Measurements from ENCODE around the gene PLEKHA3.
A peak's percentile ranks its signal among the peaks of the same experiment; 100 is the strongest.
"Not testable (repeated sequence)": the region's sequence is repeated elsewhere in the genome, so short reads cannot be mapped to it uniquely, and the experiment has no call there.

The PLEKHA3 gene

DNA sequence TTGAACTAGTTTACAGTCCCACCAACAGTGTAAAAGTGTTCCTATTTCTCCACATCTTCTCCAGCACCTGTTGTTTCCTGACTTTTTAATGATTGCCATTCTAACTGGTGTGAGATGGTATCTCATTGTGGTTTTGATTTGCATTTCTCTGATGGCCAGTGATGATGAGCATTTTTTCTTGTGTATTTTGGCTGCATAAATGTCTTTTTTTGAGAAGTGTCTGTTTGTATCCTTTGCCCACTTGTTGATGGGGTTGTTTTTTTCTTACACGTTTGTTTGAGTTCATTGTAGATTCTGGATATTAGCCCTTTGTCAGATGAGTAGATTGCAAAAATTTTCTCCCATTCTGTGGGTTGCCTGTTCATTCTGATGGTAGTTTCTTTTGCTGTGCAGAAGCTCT, 45.2 kb downstream of the PLEKHA3 start:
- DNase-seq: not testable (repeated sequence)

DNA sequence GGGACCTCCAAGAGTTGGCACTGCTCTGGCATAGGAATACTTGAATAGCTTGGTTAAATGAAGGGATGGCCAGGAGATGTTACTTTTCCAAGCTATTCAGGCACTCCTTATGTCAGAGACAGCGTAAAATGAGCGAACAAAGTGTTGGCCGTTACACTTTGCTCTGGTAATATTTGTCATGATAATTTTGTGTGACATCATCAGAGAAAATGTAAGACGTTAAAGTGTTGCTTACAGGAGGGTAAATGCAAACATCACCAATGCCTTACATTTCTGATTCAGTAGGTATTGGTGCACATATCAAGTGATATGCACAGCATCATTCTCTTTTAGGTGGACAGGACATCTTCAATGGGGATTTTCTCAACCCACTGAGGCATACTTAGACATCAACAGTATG, 46.0 kb downstream of the PLEKHA3 start:
- DNase-seq: no peak

DNA sequence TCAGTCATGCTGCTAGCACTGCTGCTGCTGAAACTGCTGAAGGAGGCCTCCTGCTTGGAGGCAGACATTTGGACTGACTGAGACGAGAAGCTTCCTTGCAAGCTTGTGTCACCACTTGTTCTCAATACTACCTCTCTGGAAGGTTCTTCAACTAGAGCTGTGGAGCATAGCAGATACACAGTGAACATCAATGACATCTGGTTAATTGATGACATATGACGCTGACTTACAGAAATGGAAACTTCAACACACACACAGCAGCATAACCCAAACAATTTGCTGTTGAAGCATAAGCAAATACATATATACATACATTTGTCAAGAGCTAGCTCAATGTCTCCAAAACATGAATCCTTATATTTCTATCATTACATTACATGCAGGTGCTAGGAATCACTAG, 47.3 kb downstream of the PLEKHA3 start:
- no peak for DNase-seq

DNA sequence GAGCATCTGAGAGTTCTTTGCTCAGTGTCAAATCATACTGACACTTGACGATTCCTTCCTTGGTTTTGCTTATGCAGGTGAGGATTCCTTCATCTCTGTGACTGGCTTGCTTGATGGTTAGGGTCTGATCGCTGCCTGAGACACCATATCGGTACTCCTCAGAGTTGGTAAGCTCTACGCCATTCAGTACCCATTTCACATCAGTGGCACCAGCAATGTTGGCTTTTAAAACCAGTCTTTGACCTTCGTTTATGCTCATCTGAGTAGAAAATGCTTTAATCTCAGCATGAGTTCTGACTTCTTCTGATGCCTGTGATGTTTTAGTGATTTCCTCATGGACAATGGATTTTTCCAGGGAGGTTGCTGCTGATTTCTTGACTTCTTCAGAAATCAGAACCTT, 48.4 kb downstream of the PLEKHA3 start:
- DNase-seq: no peak

DNA sequence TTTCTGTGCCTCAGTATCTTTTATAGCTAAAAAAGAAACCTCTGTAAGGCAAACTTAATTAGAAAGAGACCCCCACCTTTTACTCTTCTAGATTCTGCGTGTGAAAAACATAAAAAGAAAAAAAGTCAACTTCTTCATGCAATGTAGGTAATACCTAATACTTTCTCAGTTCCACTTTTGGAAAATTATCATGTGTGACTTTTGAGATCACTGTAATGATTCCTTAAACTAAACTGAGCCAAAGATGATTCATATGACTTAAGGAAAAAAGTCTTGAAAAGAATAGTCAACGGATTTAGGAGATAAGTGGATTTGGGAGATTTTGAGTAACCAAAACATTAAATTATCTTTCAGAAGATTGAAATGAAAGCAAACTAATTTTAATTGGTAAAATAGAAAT, 48.9 kb downstream of the PLEKHA3 start:
- no peak for DNase-seq

DNA sequence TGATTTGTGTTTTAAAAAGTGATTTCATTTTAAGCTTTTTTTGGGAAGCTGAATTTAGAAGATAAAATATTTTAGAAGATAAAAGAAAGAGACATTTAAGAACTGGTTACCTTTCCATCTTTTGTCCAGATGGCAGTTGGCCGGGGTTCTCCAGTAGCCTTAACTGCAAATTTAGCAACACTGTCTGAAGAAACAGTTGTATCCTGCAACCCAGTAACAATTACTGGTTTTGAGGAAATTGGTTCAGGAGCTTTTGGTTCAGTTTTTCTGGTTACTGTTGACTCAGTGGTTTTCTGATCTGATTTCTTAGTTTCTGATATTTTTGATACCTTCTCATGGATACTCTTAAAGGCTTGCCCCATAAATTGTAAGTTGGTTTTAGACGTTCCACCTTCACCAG, 49.9 kb downstream of the PLEKHA3 start:
- DNase-seq: no peak

DNA sequence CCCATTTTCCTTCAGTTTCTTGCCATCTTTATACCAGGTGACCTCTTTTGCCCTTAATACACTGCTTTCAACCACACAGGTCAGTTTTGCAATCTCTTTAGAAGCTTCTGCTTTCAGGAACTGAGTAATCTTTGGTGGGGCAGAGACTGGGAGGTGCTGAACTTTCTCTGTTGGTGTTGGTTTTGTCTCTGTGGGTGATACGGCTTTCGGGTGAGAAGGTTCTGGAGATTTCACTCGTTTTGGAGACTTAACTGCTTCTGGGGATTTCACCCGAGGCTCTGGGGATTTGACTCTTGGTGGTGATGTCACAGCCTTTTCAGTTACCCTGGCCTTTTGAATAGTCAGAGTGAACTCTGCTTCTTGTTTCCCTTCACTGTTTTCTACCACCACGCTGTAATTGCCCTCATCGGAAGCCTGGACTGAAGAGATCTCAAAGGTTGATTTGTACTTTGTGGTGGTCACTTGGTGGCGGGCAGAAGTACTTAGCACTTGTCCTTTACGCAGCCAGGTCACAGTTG, 50.4 kb downstream of the PLEKHA3 start:
- peak; percentile 13 for DNase-seq

DNA sequence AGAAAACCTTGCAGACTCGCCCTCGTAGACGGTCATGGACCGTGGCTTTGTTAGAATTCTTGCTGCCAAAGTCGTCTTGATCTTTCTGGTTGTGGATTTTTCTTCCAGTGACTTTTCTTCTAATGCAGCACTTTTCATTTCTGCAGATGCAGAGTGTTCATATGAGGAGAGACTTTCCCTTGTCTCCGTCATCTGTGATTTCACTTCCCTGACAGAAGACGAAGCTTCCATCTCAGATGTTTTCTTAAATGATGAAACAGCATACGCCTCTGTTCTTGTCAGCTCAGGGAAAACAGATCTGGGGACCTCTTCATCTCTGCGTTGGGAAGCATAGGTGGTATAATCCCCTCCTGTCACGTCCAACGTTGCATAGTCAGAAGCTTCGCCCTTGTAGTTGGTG, 50.9 kb downstream of the PLEKHA3 start:
- no peak for DNase-seq

DNA sequence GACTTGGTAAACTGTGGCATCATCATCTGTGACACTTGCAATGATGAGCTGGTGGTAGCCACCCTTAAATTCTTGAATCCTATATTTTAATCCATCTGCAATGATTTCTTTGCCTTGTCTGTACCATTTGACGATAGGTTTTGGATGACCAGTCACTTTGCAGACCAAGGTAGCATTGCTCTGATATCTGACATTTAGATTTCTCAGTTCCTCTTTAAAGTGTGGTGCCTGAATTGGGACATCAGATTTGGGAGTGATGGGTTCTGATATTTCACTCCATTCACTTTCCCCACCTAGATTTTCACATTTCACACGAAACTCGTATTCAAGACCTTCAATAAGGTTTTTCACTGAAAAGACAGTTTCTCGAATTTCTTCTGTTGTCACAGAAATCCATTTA, 55.8 kb downstream of the PLEKHA3 start:
- DNase-seq: no peak

DNA sequence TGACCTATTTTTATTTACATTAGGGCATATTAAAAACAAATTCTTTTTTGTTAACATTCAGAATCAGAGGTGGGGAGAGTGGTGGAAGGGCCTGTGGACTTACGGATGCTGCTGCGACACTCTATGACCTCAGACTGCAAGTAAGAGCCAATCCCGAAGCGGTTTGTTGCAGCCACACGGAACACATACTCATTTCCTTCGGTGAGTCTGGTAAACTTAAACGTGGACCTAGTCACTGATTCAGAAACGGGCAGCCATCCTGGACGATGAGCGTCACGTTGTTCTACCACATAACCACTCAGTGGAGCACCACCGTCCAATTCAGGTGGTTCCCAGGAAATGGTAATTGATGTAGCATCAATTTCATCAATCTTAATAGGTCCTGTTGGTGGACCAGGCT, 61.9 kb downstream of the PLEKHA3 start:
- no peak for DNase-seq

DNA sequence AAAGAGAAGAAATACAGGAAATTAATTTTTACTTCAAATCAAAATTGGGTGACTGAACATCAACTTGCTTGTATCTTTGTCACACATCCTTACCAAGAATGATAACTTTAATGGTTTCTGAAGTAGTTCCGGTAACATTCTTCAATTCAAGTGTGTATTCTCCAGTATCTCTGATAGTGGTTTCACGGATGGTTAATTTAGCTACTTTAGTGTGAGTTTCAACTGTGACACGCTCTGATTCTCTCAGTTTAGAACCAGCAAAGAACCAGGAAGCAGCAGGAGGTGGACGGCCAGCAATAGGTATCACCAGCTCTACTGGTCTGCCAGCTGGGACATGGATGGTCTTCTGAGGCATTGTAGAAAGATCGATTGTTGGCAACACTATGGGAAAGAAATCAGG, 62.3 kb downstream of the PLEKHA3 start:
- DNase-seq: no peak

DNA sequence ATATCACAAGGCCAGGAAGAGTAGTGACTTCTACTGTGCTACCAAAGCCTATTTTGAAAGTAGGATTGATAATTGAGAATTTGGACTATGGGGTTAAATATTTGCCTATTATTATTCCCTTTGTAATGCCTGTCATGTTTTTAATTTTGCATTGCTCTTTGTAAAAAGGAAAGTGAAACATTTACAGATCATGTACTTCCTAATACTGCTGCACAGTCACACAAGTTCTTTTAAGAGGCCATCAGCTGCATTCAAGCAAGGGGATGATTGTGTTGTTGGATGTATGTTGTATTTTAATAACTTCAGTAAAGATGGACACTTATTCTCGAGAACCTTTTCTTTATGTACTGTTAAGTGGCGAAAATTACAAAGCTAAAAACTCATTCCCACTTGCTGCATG, 70.1 kb downstream of the PLEKHA3 start:
- DNase-seq: no peak

DNA sequence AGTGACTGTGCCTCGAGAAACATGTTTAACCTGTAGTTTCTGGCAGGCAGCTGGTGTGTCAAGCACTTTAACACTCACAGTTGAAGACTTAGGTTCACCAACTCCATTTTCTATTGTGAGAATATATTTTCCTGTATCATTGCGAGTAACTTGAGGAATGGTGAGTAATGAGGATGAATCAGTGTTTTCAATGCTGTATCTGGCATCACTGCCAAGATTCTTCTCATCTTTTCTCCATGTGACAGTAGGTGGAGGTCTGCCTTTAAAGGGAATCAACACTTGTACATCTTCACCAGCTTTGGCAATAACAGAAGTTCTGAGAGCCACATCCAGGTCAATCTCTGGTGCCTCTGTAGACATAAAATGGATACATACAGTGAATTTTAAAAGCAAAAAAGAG, 72.8 kb downstream of the PLEKHA3 start:
- no peak for DNase-seq

Data from CD4-positive, alpha-beta T cell treated with Interleukin-21 for 1 hour (primary cell).